Testis (tissue), 2 donors: ENCODE results near the gene MGST1.

Experiments used
- POLR2A ChIP-seq: fragments of 450-650 bp; IDR thresholded peaks from one replicate; pipeline ENCODE4 v1.6.1; 2017; ENCODE audit warnings: antibody characterized with exemption, mild to moderate bottlenecking, moderate library complexity
- TF ChIP-seq, protein P1 (sequence below), 3 experiments: fragments of 450-650 bp in 2 of 3; fragments of 200-600 bp in 1 of 3; sonication (generic) in 1 of 3; IDR thresholded peaks; one replicate each; pipeline ENCODE4 v1.5.1; 2016 to 2019; ENCODE audit warnings: antibody characterized with exemption in 3 of 3, mild to moderate bottlenecking in 2 of 3, moderate library complexity in 1 of 3

DNA sequence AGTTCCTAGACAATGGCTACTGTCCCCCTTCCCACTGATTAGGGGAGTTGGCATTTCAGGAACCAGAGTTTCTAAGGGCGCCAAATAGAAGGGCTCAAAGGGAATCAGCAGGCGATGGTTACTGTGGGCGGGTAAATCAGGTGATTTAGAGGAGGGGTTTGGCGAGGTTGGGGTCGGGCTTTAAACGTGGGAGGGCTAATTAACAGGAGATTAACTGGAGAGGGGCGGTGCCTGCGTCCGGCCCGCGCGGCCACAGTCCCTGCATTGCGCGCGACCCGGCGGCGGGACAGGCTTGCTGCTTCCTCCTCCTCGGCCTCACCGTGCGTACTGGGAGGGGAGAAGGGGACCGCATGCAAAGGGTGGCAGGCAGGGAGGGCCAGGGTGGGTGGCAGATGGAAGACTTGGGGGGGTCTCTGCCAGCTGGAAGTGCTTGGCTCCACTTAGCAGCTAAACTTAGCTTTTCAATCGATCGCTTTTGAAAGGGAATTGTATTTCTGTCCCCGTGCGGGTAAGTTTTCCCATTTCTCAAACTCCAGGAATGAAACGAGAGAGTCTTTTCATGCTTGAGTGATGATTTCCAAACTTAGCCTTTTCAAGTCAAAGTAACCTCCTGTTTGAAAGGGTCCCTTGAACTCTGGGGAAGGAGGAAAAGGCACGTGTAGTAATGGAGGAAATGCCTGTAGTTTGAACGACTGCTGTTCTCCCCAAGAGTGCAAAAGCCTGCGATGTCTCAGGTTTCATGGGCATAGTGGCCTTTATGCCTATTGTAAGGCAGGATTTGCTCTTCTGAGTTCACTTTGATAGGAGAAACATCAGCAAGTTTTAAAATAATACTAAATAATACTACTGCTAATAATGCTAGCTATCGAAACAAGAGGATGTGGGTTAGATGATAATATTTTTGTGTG is at the start of gene MGST1:
- TF ChIP-seq, protein P1, sequence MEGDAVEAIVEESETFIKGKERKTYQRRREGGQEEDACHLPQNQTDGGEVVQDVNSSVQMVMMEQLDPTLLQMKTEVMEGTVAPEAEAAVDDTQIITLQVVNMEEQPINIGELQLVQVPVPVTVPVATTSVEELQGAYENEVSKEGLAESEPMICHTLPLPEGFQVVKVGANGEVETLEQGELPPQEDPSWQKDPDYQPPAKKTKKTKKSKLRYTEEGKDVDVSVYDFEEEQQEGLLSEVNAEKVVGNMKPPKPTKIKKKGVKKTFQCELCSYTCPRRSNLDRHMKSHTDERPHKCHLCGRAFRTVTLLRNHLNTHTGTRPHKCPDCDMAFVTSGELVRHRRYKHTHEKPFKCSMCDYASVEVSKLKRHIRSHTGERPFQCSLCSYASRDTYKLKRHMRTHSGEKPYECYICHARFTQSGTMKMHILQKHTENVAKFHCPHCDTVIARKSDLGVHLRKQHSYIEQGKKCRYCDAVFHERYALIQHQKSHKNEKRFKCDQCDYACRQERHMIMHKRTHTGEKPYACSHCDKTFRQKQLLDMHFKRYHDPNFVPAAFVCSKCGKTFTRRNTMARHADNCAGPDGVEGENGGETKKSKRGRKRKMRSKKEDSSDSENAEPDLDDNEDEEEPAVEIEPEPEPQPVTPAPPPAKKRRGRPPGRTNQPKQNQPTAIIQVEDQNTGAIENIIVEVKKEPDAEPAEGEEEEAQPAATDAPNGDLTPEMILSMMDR (IDR thresholded peaks at IDR 0.05), result no peak
- TF ChIP-seq POLR2A, result no peak
